Ishikawa (cell line): ENCODE data around the gene NF1.

Source experiments
- CEBPB ChIP-seq: IDR thresholded peaks from 2 replicates; pipeline ENCODE4 v1.6.1; 2012
- EGR1 ChIP-seq: IDR thresholded peaks from 2 replicates; pipeline ENCODE4 v1.6.1; 2012
- EP300 ChIP-seq: IDR thresholded peaks from 2 replicates; pipeline ENCODE4 v1.6.1; 2012; ENCODE audit warnings: borderline replicate concordance
- RAD21 ChIP-seq: IDR thresholded peaks from 2 replicates; pipeline ENCODE4 v1.6.1; 2012; ENCODE audit warnings: low read depth
- TAF1 ChIP-seq: IDR thresholded peaks from 2 replicates; pipeline ENCODE4 v1.6.1; 2012; ENCODE audit warnings: low read depth, mild to moderate bottlenecking
- TCF12 ChIP-seq: IDR thresholded peaks from 2 replicates; pipeline ENCODE4 v1.6.1; 2012; ENCODE audit warnings: low read depth
- TEAD4 ChIP-seq: IDR thresholded peaks from 2 replicates; pipeline ENCODE4 v1.6.1; 2012

DNA sequence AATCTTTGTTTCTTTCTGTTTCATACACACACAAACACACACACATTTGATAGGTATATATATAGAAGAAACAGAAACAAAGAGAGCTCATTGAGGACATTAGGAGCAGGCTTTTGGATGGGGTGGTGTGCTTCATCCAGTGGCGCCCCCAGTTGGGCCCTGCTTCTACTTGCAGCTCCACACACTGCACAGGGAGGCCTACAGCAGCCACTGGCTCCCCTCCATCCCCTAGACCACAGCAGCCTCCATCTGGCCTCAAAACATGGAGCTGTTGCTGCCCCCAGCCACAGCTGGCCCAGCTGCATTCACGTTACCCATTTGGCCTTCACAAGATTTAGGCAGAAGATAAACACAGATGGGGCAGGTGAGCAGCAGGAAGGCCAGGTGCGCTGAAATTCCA lies 33.1 kb upstream of the NF1 start:
- TF ChIP-seq RAD21 (peak; percentile 47), TAF1 (no peak), EP300 (no peak), TEAD4 (no peak), TCF12 (no peak), CEBPB (no peak), EGR1 (no peak)
